Measurements from ENCODE around the gene AK8.
"Not testable (repeated sequence)": the region's sequence is repeated elsewhere in the genome, so short reads cannot be mapped to it uniquely, and the experiment has no call there.

The AK8 gene

GRCh38 chr9:132740526-132741309, 137.4 kb downstream of the AK8 start:
- no peak for DNase-seq

GRCh38 chr9:132739710-132740310, 138.3 kb downstream of the AK8 start:
- DNase-seq: no peak

- DNase-seq: no peak
Observed at GRCh38 chr9:132733260-132733815, 144.7 kb downstream of the AK8 start.

- DNase-seq: no peak
Observed at GRCh38 chr9:132732326-132733259, 145.5 kb downstream of the AK8 start.

GRCh38 chr9:132731230-132731629, 146.9 kb downstream of the AK8 start:
- no peak for DNase-seq

GRCh38 chr9:132730054-132731033, 147.7 kb downstream of the AK8 start:
- DNase-seq: no peak

- no peak for DNase-seq
Observed at GRCh38 chr9:132729235-132729890, 148.7 kb downstream of the AK8 start.

- DNase-seq: no peak
Observed at GRCh38 chr9:132728497-132728896, 149.6 kb downstream of the AK8 start.

GRCh38 chr9:132728071-132728470, 150.0 kb downstream of the AK8 start:
- no peak for DNase-seq

GRCh38 chr9:132726576-132727130, 151.4 kb downstream of the AK8 start:
- no peak for DNase-seq

- no peak for DNase-seq
Observed at GRCh38 chr9:132725306-132725705, 152.8 kb downstream of the AK8 start.

- no peak for DNase-seq
Observed at GRCh38 chr9:132723809-132724208, 154.3 kb downstream of the AK8 start.

- no peak for DNase-seq
Observed at GRCh38 chr9:132722564-132723065, 155.5 kb downstream of the AK8 start.

- no peak for DNase-seq
Observed at GRCh38 chr9:132721661-132722060, 156.4 kb downstream of the AK8 start.

- DNase-seq: not testable (repeated sequence)
Observed at GRCh38 chr9:132718381-132718928, 159.6 kb downstream of the AK8 start.

- DNase-seq: no peak
Observed at GRCh38 chr9:132717326-132717945, 160.6 kb downstream of the AK8 start.

- DNase-seq: no peak
Observed at GRCh38 chr9:132716007-132716406, 162.1 kb downstream of the AK8 start.

GRCh38 chr9:132712753-132713152, 165.3 kb downstream of the AK8 start:
- no peak for DNase-seq

- no peak for DNase-seq
Observed at GRCh38 chr9:132711846-132712245, 166.2 kb downstream of the AK8 start.

- not testable (repeated sequence) for DNase-seq
Observed at GRCh38 chr9:132711152-132711551, 166.9 kb downstream of the AK8 start.

Measured in SHP77 (cell line).